Endothelial cell of umbilical vein (primary cell): ENCODE data around the gene RASL10B. TPM values are rescaled to one million over a fixed set of nuclear protein-coding genes. Genes with fewer than 3 reads are reported as not detected.

Experiments
- BruUV-seq: library from RNA; stranded (reverse); fragments of 400-500 nt; replicated peaks from 2 replicates; lab custom pipeline; 2021; lab: Mats Ljungman, UMichigan
- CTCF ChIA-PET: fragments of 300-600, 350-600 bp; sonication (Branson Sonifier 250); formaldehyde crosslinking; loops from one replicate; lab custom pipeline; 2021; ENCODE audit warnings: antibody characterized with exemption, inconsistent platforms; lab: Charles Lee
- POLR2A ChIA-PET: fragments of 300-600, 350-600 bp; sonication (Branson Sonifier 250); formaldehyde crosslinking; loops from one replicate; lab custom pipeline; 2021; ENCODE audit warnings: antibody characterized with exemption, inconsistent platforms; lab: Charles Lee
- DNase-seq: peaks from one replicate; pipeline ENCODE4 v3.0.0-alpha.2; 2011; ENCODE audit warnings: low read depth, low spot score
- FAIRE-seq: peaks from 2 replicates; lab custom pipeline; 2011; peaks lifted over from hg19 to GRCh38; lab: Jason Lieb, UNC
- H2AFZ ChIP-seq: 2 replicates; pipeline ENCODE4 v1.6.0; 2012; ENCODE audit warnings: low read depth, low read length, control low read depth, inconsistent platforms
- H3K27ac ChIP-seq: 2 replicates; pipeline ENCODE4 v1.5.1; 2011; ENCODE audit warnings: low read depth, mild to moderate bottlenecking, control low read depth, low read length, moderate library complexity; ENCODE audit not compliant: insufficient read depth
- H3K27me3 ChIP-seq, 2 experiments: 2 replicates each; pipeline versions ENCODE4 v1.6.0 to v1.6.1; 2011; ENCODE audit warnings: low read length in 2 of 2, mixed read lengths in 1 of 2; ENCODE audit not compliant: control insufficient read depth in 2 of 2, insufficient read depth in 2 of 2
- H3K36me3 ChIP-seq, 2 experiments: 2 replicates in 1 of 2; 3 replicates in 1 of 2; pipeline ENCODE4 v1.5.1; 2011; ENCODE audit warnings: low read length in 2 of 2, mild to moderate bottlenecking in 1 of 2, moderate library complexity in 1 of 2; ENCODE audit not compliant: control insufficient read depth in 2 of 2, insufficient read depth in 2 of 2; ENCODE audit errors: extremely low read depth in 1 of 2
- H3K4me1 ChIP-seq: 3 replicates; pipeline ENCODE4 v1.5.1; 2011; ENCODE audit warnings: mild to moderate bottlenecking, low read length; ENCODE audit not compliant: control insufficient read depth, insufficient read depth; ENCODE audit errors: extremely low read depth
- H3K4me2 ChIP-seq: 2 replicates; pipeline ENCODE4 v1.6.1; 2011; ENCODE audit warnings: low read length, control low read depth, mixed read lengths; ENCODE audit not compliant: insufficient read depth
- H3K4me3 ChIP-seq, 3 experiments: fragments of 200-600 bp in 1 of 3; sonication (generic), shearing (Covaris generic) in 1 of 3; replicated peaks in 1 of 3; 2 replicates each; pipeline ENCODE4 v1.5.1; 2011 to 2016; ENCODE audit warnings: control low read depth in 3 of 3, low read length in 3 of 3, mild to moderate bottlenecking in 2 of 3, inconsistent platforms in 1 of 3, low read depth in 1 of 3, moderate library complexity in 1 of 3; ENCODE audit not compliant: insufficient read depth in 1 of 3
- H3K79me2 ChIP-seq: 2 replicates; pipeline ENCODE4 v1.6.0; 2012; ENCODE audit warnings: low read length, inconsistent platforms; ENCODE audit not compliant: control insufficient read depth, insufficient read depth
- H3K9ac ChIP-seq: replicated peaks from 2 replicates; pipeline ENCODE3; 2011; ENCODE audit warnings: low read length, control low read depth; ENCODE audit not compliant: insufficient read depth; ENCODE audit errors: extremely low read depth
- H3K9me1 ChIP-seq: replicated peaks from 3 replicates; pipeline ENCODE4 v1.6.0; 2011; ENCODE audit warnings: mild to moderate bottlenecking, low read length; ENCODE audit not compliant: control insufficient read depth, insufficient read depth; ENCODE audit errors: extremely low read depth
- H3K9me3 ChIP-seq: replicated peaks from 2 replicates; pipeline ENCODE4 v1.5.1; 2012; ENCODE audit warnings: low read length, inconsistent platforms; ENCODE audit not compliant: control insufficient read depth, insufficient read depth
- H4K20me1 ChIP-seq: replicated peaks from 2 replicates; pipeline ENCODE3; 2011; ENCODE audit warnings: mild to moderate bottlenecking, low read length; ENCODE audit not compliant: control insufficient read depth, insufficient read depth; ENCODE audit errors: extremely low read depth
- EZH2 ChIP-seq: IDR thresholded peaks from 2 replicates; pipeline ENCODE4 v1.6.1; 2012; ENCODE audit warnings: borderline replicate concordance, low read depth, mild to moderate bottlenecking, moderate library complexity, low read length, inconsistent platforms; ENCODE audit not compliant: severe bottlenecking
- GATA2 ChIP-seq: IDR thresholded peaks from 2 replicates; pipeline ENCODE4 v1.7.0; 2011; ENCODE audit warnings: low read depth, mild to moderate bottlenecking, moderate library complexity, mixed read lengths, low read length; ENCODE audit not compliant: insufficient read length, insufficient read depth
- POLR2A ChIP-seq: IDR thresholded peaks from 2 replicates; pipeline ENCODE4 v1.6.1; 2012; ENCODE audit warnings: low read depth, mild to moderate bottlenecking, control low read depth, low read length
- POLR2AphosphoS5 ChIP-seq: IDR thresholded peaks from 2 replicates; pipeline ENCODE4 v1.6.1; 2012; ENCODE audit warnings: low read depth, mild to moderate bottlenecking, control low read depth, low read length, moderate library complexity; ENCODE audit not compliant: insufficient read depth
- dilution Hi-C: fragments of 300-500 bp; cut with MboI; formaldehyde crosslinking; loops from one replicate; pipeline ENCODE4 v1.15.0; 2019; ENCODE audit warnings: low sequenced_read_pairs; ENCODE audit not compliant: extremely low pct_ligation_motif_present
- intact Hi-C: fragments of 100-400 bp; cut with micrococcal nuclease; formaldehyde crosslinking; loops from one replicate; pipeline ENCODE4 v1.10.0; 2022
- polyA plus RNA-seq, 4 experiments: library from polyadenylated mRNA; depleted of rRNA in 3 of 4; stranded (reverse) in 3 of 4; unstranded in 1 of 4; fragments of >200 nt; gene quantifications; 2 replicates each; pipeline versions ENCODE4 v1.2.1 to v1.2.3, GENCODE V29; 2011 to 2012; ENCODE audit warnings: missing spikeins in 1 of 4
- total RNA-seq: library from RNA; stranded (reverse); gene quantifications from 2 replicates; pipeline ENCODE4 v1.2.3, GENCODE V29; 2021

RASL10B gene
- total and polyA plus RNA-seq, 2 donors (not counting 3 experiments of a cell fraction or from before 2014, with no cell fraction given) = 0.19 to 0.71 TPM

DNA sequence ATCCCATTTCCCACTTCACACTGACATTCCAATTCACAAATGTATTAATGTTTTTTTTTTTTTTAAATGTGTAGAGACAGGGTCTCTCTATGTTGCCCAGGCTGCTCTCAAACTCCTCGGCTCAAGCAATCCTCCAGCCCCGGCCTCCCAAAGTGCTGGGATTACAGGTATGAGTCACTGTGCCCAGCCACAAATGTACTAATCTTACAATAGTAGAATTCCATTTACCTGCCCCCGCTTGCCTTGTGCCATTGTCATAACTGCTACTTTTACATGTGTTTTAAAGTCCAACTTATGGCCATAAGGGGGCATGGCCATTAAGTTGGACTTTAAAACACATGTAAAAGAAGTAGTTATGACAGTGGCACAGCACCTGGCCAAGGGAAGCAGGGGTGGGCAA lies 59.4 kb downstream of the RASL10B start:
- ChIA-PET POLR2A (no interaction called here), CTCF (interaction anchor here (2.0 kb wide), 1 partner anchor 27 kb away, joined by 12 read pairs; no protein-coding TSS in a partner anchor)
- no peaks in the 10 kb centered on the region for H3K36me3 ChIP-seq
- H3K9ac ChIP-seq = no peak overlapping the region
- no TSS peak for BruUV-seq
- H3K4me3 ChIP-seq = no peak overlapping the region
- H3K4me2 ChIP-seq = no peak overlapping the region
- intact Hi-C loops = no loop called here
- H4K20me1 ChIP-seq = no peaks in the 10 kb centered on the region
- H3K79me2 ChIP-seq = no peaks in the 10 kb centered on the region
- DNase-seq = no peak
- H3K9me3 ChIP-seq = no peaks in the 10 kb centered on the region
- no peak overlapping the region for H3K27ac ChIP-seq
- FAIRE-seq = no peak
- H3K4me1 ChIP-seq = peaks cover 4% of the 10 kb centered on the region
- dilution Hi-C loops = no loop called here
- no peak overlapping the region for H2AFZ ChIP-seq
- H3K27me3 ChIP-seq = peaks cover 48 to 49% of the 10 kb centered on the region in 2 experiments
- no peaks in the 10 kb centered on the region for H3K9me1 ChIP-seq
- TF ChIP-seq EZH2 (no peak), POLR2A (no peak), GATA2 (no peak)

DNA sequence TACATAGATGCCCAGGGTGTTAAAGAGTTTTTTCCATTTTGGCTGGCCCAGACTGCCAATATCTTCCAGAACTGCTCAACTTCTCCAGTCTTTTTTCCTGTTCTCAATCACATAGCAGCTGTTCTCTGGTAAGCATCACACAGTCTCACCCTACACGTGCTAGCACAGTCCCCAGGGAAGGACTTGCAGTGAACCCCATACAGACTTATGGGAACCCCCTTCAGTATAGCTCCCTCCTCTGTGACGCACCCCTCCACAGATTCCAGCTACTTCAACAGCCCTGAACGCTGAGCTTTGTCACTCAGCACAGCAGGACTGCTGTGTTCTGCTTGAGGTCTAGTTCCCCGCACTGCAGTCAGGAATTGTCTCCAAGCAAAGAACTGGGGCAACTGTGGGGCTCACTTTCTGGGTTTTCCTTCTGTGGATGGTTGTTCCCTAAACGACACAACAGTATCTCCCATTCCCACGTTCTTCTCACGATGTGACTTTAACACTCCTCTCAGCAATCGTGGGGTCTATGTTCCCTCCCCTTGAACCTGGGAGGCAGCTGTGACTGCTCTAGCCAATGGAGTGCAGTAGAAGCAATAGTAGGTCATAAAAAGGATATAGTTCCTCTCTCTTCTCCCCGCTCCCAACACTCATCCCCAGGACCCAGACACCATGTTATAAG lies 60.4 kb downstream of the RASL10B start:
- Histone ChIP-seq H3K9me1 (no peaks in the 10 kb centered on the region), H4K20me1 (no peaks in the 10 kb centered on the region), H3K27ac (no peak overlapping the region), H3K79me2 (no peaks in the 10 kb centered on the region), H2AFZ (no peak overlapping the region), H3K4me2 (no peak overlapping the region), H3K4me3 (no peak overlapping the region), H3K36me3 (no peaks in the 10 kb centered on the region), H3K27me3 (peaks cover 49 to 58% of the 10 kb centered on the region in 2 experiments), H3K9me3 (no peaks in the 10 kb centered on the region), H3K4me1 (peaks cover 4% of the 10 kb centered on the region), H3K9ac (no peak overlapping the region)
- dilution Hi-C loops (no loop called here), intact Hi-C loops (no loop called here)
- no peak for DNase-seq
- POLR2A ChIA-PET = interaction anchor here (1.1 kb wide), 1 partner anchor 17 kb away, joined by 3 read pairs; the partner anchor contains the start of gene TAF15
- BruUV-seq = no TSS peak
- FAIRE-seq = no peak
- CTCF ChIA-PET = interaction anchor here (0.9 to 2.5 kb wide), 5 partner anchors 9 to 28 kb away, joined by 3 to 12 read pairs (median 5); no protein-coding TSS in a partner anchor
- TF ChIP-seq POLR2AphosphoS5 (no peak), EZH2 (peak; percentile 38)

Other genes with a start within 250 kb of the RASL10B start
- not detected in 2 replicates for gene SLFN12L, start 194.0 kb upstream of the RASL10B start, total RNA-seq
- not detected in 2 replicates for gene SLFN12L, start 194.0 kb upstream of the RASL10B start, polyA plus RNA-seq
- not detected in 2 replicates for gene SLFN14, start 170.8 kb upstream of the RASL10B start, total RNA-seq
- not detected in 2 replicates for gene SLFN14, start 170.8 kb upstream of the RASL10B start, polyA plus RNA-seq
- gene PEX12, start 153.1 kb upstream of the RASL10B start, total RNA-seq = 2.8 and 3.4 TPM in 2 replicates
- 4.5 and 5.7 TPM in 2 replicates for gene PEX12, start 153.1 kb upstream of the RASL10B start, polyA plus RNA-seq
- 198 and 200 TPM in 2 replicates for gene AP2B1, start 144.3 kb upstream of the RASL10B start, total RNA-seq
- 105 and 106 TPM in 2 replicates for gene AP2B1, start 144.3 kb upstream of the RASL10B start, polyA plus RNA-seq
- not detected in 2 replicates for gene GAS2L2, start 21.6 kb downstream of the RASL10B start, total RNA-seq
- not detected in 2 replicates for gene GAS2L2, start 21.6 kb downstream of the RASL10B start, polyA plus RNA-seq
- not detected in 2 replicates for gene C17orf50, start 29.2 kb downstream of the RASL10B start, total RNA-seq
- 0.15 TPM in 1 of 2 replicates, not detected in the other for gene C17orf50, start 29.2 kb downstream of the RASL10B start, polyA plus RNA-seq
- 3.6 and 6.1 TPM in 2 replicates for gene MMP28, start 64.0 kb downstream of the RASL10B start, total RNA-seq
- gene MMP28, start 64.0 kb downstream of the RASL10B start, polyA plus RNA-seq = 7.1 and 8.4 TPM in 2 replicates
- 244 and 247 TPM in 2 replicates for gene TAF15, start 77.8 kb downstream of the RASL10B start, total RNA-seq
- 35.7 and 59.4 TPM in 2 replicates for gene TAF15, start 77.8 kb downstream of the RASL10B start, polyA plus RNA-seq
- not detected in 2 replicates for gene HEATR9, start 137.3 kb downstream of the RASL10B start, total RNA-seq
- not detected in 2 replicates for gene HEATR9, start 137.3 kb downstream of the RASL10B start, polyA plus RNA-seq
- gene CCL5, start 148.7 kb downstream of the RASL10B start, total RNA-seq = not detected in 2 replicates
- gene CCL5, start 148.7 kb downstream of the RASL10B start, polyA plus RNA-seq = not detected in 2 replicates
- gene RDM1, start 199.1 kb downstream of the RASL10B start, total RNA-seq = 0.46 TPM in 1 of 2 replicates, not detected in the other
- 0.12 and 0.21 TPM in 2 replicates for gene RDM1, start 199.1 kb downstream of the RASL10B start, polyA plus RNA-seq
- not detected in 2 replicates for gene LYZL6, start 212.1 kb downstream of the RASL10B start, total RNA-seq
- not detected in 2 replicates for gene LYZL6, start 212.1 kb downstream of the RASL10B start, polyA plus RNA-seq
- gene CCL16, start 249.9 kb downstream of the RASL10B start, total RNA-seq = 0.51 and 0.55 TPM in 2 replicates
- 0.18 TPM in 1 of 2 replicates, not detected in the other for gene CCL16, start 249.9 kb downstream of the RASL10B start, polyA plus RNA-seq